ENCODE measurements around the gene C4A.

The C4A gene

GRCh38 chr6:31958741-31959739 is 22.8 kb upstream of the C4A start, which contains the start of the genes NELFE and SKIC2:
Gene NELFE, minus strand, starts transcription at chr6:31958971. Its CDS starts 525 bp downstream, at chr6:31958446.
Gene SKIC2, plus strand, starts transcription at chr6:31959175. Its CDS starts 18 bp downstream, at chr6:31959193.
- peak within 1 kb of the TSS; percentile 96 for H3K4me3 ChIP-seq (ENCODE audit: control insufficient read depth, low read depth, low read length)
- peak; percentile 96 for DNase-seq (ENCODE audit: low read depth)
- TF ChIP-seq CTCF (conservative IDR thresholded peaks at IDR 0.05; ENCODE audit: control insufficient read depth, insufficient read depth, low read depth, low read length), result no peak

- TF ChIP-seq CTCF (conservative IDR thresholded peaks at IDR 0.05; ENCODE audit: control insufficient read depth, insufficient read depth, low read depth, low read length), result no peak
- H3K4me3 ChIP-seq (ENCODE audit: control insufficient read depth, low read depth, low read length), result no peak overlapping the region
- no peak for DNase-seq (ENCODE audit: low read depth)
Measured at GRCh38 chr6:31961616-31962015, 20.2 kb upstream of the C4A start.

- no peak overlapping the region for H3K4me3 ChIP-seq (ENCODE audit: control insufficient read depth, low read depth, low read length)
- no peak for TF ChIP-seq CTCF (conservative IDR thresholded peaks at IDR 0.05; ENCODE audit: control insufficient read depth, insufficient read depth, low read depth, low read length)
- no peak for DNase-seq (ENCODE audit: low read depth)
Measured at GRCh38 chr6:31963921-31964320, 17.9 kb upstream of the C4A start.

- TF ChIP-seq CTCF (conservative IDR thresholded peaks at IDR 0.05; ENCODE audit: control insufficient read depth, insufficient read depth, low read depth, low read length), result no peak
- DNase-seq (ENCODE audit: low read depth), result no peak
- no peak overlapping the region for H3K4me3 ChIP-seq (ENCODE audit: control insufficient read depth, low read depth, low read length)
Measured at GRCh38 chr6:31965700-31966099, 16.2 kb upstream of the C4A start.

GRCh38 chr6:31966506-31966905 is 15.4 kb upstream of the C4A start:
- DNase-seq (ENCODE audit: low read depth), result no peak
- no peak for TF ChIP-seq CTCF (conservative IDR thresholded peaks at IDR 0.05; ENCODE audit: control insufficient read depth, insufficient read depth, low read depth, low read length)
- H3K4me3 ChIP-seq (ENCODE audit: control insufficient read depth, low read depth, low read length), result no peak overlapping the region

- no peak for TF ChIP-seq CTCF (conservative IDR thresholded peaks at IDR 0.05; ENCODE audit: control insufficient read depth, insufficient read depth, low read depth, low read length)
- no peak overlapping the region for H3K4me3 ChIP-seq (ENCODE audit: control insufficient read depth, low read depth, low read length)
- DNase-seq (ENCODE audit: low read depth), result no peak
Measured at GRCh38 chr6:31966997-31967925, 14.6 kb upstream of the C4A start.

All from fibroblast of mammary gland (primary cell).